B cell (primary cell): ENCODE measurements around the gene PAIP2B. TPM values are rescaled to one million over a fixed set of nuclear protein-coding genes. Genes with fewer than 3 reads are reported as not detected.

Source experiments
- ATAC-seq: fragments of 200-7000 bp; cut with Tn5 transposase; one replicate; pipeline ENCODE4 v1.10.0; 2021; ENCODE audit warnings: low read depth, mild to moderate bottlenecking, moderate number of reproducible peaks, moderate library complexity
- CTCF ChIA-PET: fragments of 350-600 bp; sonication (Branson Sonifier 250); formaldehyde crosslinking; loops from one replicate; lab custom pipeline; 2021; ENCODE audit warnings: antibody characterized with exemption, inconsistent platforms; lab: Charles Lee
- POLR2A ChIA-PET: fragments of 350-600 bp; sonication (Branson Sonifier 250); formaldehyde crosslinking; loops from one replicate; lab custom pipeline; 2021; ENCODE audit warnings: antibody characterized with exemption; lab: Charles Lee
- DNase-seq: peaks from one replicate; pipeline ENCODE4 v3.0.0; 2013
- H2AFZ ChIP-seq: 2 replicates; pipeline ENCODE4 v1.6.1; 2012; ENCODE audit warnings: mild to moderate bottlenecking, low read depth, low read length; ENCODE audit not compliant: insufficient read depth, poor library complexity, severe bottlenecking
- H3K27ac ChIP-seq, 2 donors: 1 replicate in 1 of 2; 2 replicates in 1 of 2; pipeline ENCODE4 v1.5.1; 2012 to 2013; ENCODE audit warnings: low read length in 2 of 2, mild to moderate bottlenecking in 2 of 2, moderate library complexity in 1 of 2
- H3K27me3 ChIP-seq, 4 experiments: fragments of 200-600 bp in 1 of 4; sonication (generic) in 1 of 4; replicated peaks in 1 of 4; 1 replicate in 2 of 4; 2 replicates in 2 of 4; pipeline versions ENCODE4 v1.6.1 to v1.7.0; 2013 to 2016; ENCODE audit warnings: low read length in 3 of 4, mild to moderate bottlenecking in 2 of 4, mixed read lengths in 1 of 4, moderate library complexity in 1 of 4; ENCODE audit not compliant: insufficient read depth in 4 of 4, control insufficient read depth in 3 of 4; ENCODE audit errors: control extremely low read depth in 1 of 4
- H3K36me3 ChIP-seq, 2 experiments: replicated peaks in 1 of 2; 1 replicate in 1 of 2; 2 replicates in 1 of 2; pipeline versions ENCODE4 v1.6.1 to v1.7.1; 2013; ENCODE audit warnings: low read length in 1 of 2; ENCODE audit not compliant: insufficient read depth in 2 of 2, control insufficient read depth in 1 of 2; ENCODE audit errors: control extremely low read depth in 1 of 2, extremely low read depth in 1 of 2
- H3K4me1 ChIP-seq, 2 donors: fragments of 200-600 bp in 1 of 2; sonication (generic) in 1 of 2; 1 replicate in 1 of 2; 2 replicates in 1 of 2; pipeline versions ENCODE4 v1.5.1 to v1.6.1; 2013 to 2017; ENCODE audit warnings: low read length in 2 of 2; ENCODE audit not compliant: control insufficient read depth in 2 of 2, insufficient read depth in 2 of 2
- H3K4me2 ChIP-seq: replicated peaks from 2 replicates; pipeline ENCODE3; 2012; ENCODE audit warnings: mild to moderate bottlenecking, low read depth, low read length; ENCODE audit not compliant: poor library complexity, severe bottlenecking
- H3K4me3 ChIP-seq, 5 experiments: fragments of 200-600 bp in 1 of 5; sonication (generic) in 1 of 5; 1 replicate in 3 of 5; 2 replicates in 2 of 5; pipeline versions ENCODE4 v1.5.1 to v1.7.0; 2011 to 2016; ENCODE audit warnings: low read length in 4 of 5, mild to moderate bottlenecking in 4 of 5, low read depth in 2 of 5, control low read depth in 1 of 5, moderate library complexity in 1 of 5; ENCODE audit not compliant: insufficient read depth in 1 of 5; ENCODE audit errors: control extremely low read depth in 1 of 5, extremely low read depth in 1 of 5
- H3K79me2 ChIP-seq: fragments of 200-600 bp; sonication (generic); one replicate; pipeline ENCODE4 v1.6.0; 2016; ENCODE audit warnings: low read length; ENCODE audit not compliant: control insufficient read depth, insufficient read depth
- H3K9ac ChIP-seq: fragments of 200-600 bp; sonication (generic); 2 replicates; pipeline ENCODE4 v1.6.1; 2017; ENCODE audit warnings: mild to moderate bottlenecking, low read length, moderate library complexity
- H3K9me3 ChIP-seq, 3 donors: one replicate each; pipeline versions ENCODE4 v1.6.1 to v1.7.1; 2013; ENCODE audit warnings: low read length in 2 of 3; ENCODE audit not compliant: control insufficient read depth in 2 of 3, insufficient read depth in 1 of 3; ENCODE audit errors: control extremely low read depth in 1 of 3
- H4K20me1 ChIP-seq: 2 replicates; pipeline ENCODE4 v1.6.0; 2012; ENCODE audit warnings: mild to moderate bottlenecking, low read length; ENCODE audit not compliant: insufficient read depth, control insufficient read depth, poor library complexity, severe bottlenecking
- H3K27ac Mint-ChIP-seq: one replicate; pipeline ENCODE4 v1.8.0; 2021; ENCODE audit warnings: mixed read lengths
- H3K27me3 Mint-ChIP-seq: one replicate; pipeline ENCODE4 v1.8.0; 2021; ENCODE audit warnings: mixed read lengths
- H3K4me1 Mint-ChIP-seq: one replicate; pipeline ENCODE4 v1.8.0; 2021; ENCODE audit warnings: mixed read lengths
- H3K4me3 Mint-ChIP-seq: one replicate; pipeline ENCODE4 v1.8.0; 2021; ENCODE audit warnings: mixed read lengths
- H3K9me3 Mint-ChIP-seq: one replicate; pipeline ENCODE4 v1.8.0; 2022; ENCODE audit warnings: mixed read lengths; ENCODE audit not compliant: insufficient read depth
- CTCF ChIP-seq: fragments of 200-600 bp; IDR thresholded peaks from one replicate; pipeline ENCODE4 v1.8.0; 2022; ENCODE audit warnings: antibody characterized with exemption, mild to moderate bottlenecking
- EZH2 ChIP-seq: IDR thresholded peaks from 2 replicates; pipeline ENCODE4 v1.6.1; 2012; ENCODE audit warnings: borderline replicate concordance, low read depth, mild to moderate bottlenecking, moderate library complexity, low read length; ENCODE audit not compliant: insufficient read depth, poor library complexity, severe bottlenecking
- WGBS: methylation state at CpG from one replicate; pipeline ENCODE4 v1.1.5; 2013; ENCODE audit warnings: missing lambda C conversion rate; ENCODE audit not compliant: insufficient coverage; 5-methylcytosine and 5-hydroxymethylcytosine counted together
- intact Hi-C: fragments of 100-400 bp; cut with micrococcal nuclease; formaldehyde crosslinking; loops from one replicate; pipeline ENCODE4 v1.10.0; 2022
- polyA plus RNA-seq: library from polyadenylated mRNA; depleted of rRNA; stranded (reverse); fragments of >200 nt; gene quantifications from 2 replicates; pipeline ENCODE4 v1.2.3, GENCODE V29; 2012
- total RNA-seq, 2 donors: library from RNA; stranded (reverse); fragments of 120-200 nt in 1 of 2; gene quantifications; 1 replicate in 1 of 2; 2 replicates in 1 of 2; pipeline versions ENCODE4 v1.2.3 to v1.2.4, GENCODE V29; 2013 to 2022

PAIP2B gene
- total and polyA plus RNA-seq, 2 donors (not counting 1 experiment from before 2014, with no cell fraction given): 4.7 to 10.2 TPM

GRCh38 chr2:71155846-71156245 lies 71.1 kb downstream of the PAIP2B start:
- POLR2A ChIA-PET: no interaction called here
- Histone ChIP-seq H3K4me1 (peaks cover 6 to 7% of the 10 kb centered on the region in 2 donors), H3K27ac (no peak overlapping the region), H3K9ac (no peak overlapping the region), H3K27me3 (peaks cover 0 to 5% (median 2%) of the 10 kb centered on the region in 4 experiments), H3K4me3 (no peak overlapping the region), H3K36me3 (peaks cover 3 to 4% of the 10 kb centered on the region in 2 experiments), H3K79me2 (no peaks in the 10 kb centered on the region), H3K4me2 (no peak overlapping the region), H4K20me1 (no peaks in the 10 kb centered on the region), H2AFZ (no peak overlapping the region), H3K9me3 (no peaks in the 10 kb centered on the region)
- H3K4me3 Mint-ChIP-seq: no peak overlapping the region
- H3K27me3 Mint-ChIP-seq: peaks cover 4% of the 10 kb centered on the region
- peaks cover 5% of the 10 kb centered on the region for H3K4me1 Mint-ChIP-seq
- WGBS: 88% methylated on average over 2 of the region's 4 CpGs
- intact Hi-C loops: loop anchor here (2.0 kb wide), 1 partner anchor 123 kb away; no protein-coding TSS in a partner anchor
- TF ChIP-seq EZH2: no peak
- no peak for TF ChIP-seq CTCF
- no peak for ATAC-seq
- H3K9me3 Mint-ChIP-seq: no peaks in the 10 kb centered on the region
- no peak overlapping the region for H3K27ac Mint-ChIP-seq
- CTCF ChIA-PET: interaction anchor here (0.7 to 3.2 kb wide), 4 partner anchors 35 to 355 kb away, joined by 3 to 14 read pairs (median 4); no protein-coding TSS in a partner anchor
- no peak for DNase-seq

- Mint-ChIP-seq H3K4me3 (no peak overlapping the region), H3K27ac (no peak overlapping the region), H3K27me3 (peaks cover 4% of the 10 kb centered on the region), H3K4me1 (peaks cover 5% of the 10 kb centered on the region), H3K9me3 (no peaks in the 10 kb centered on the region)
- no peak overlapping the region for H2AFZ ChIP-seq
- H3K79me2 ChIP-seq: no peaks in the 10 kb centered on the region
- WGBS: 73% methylated on average over 6 of the region's 6 CpGs
- ChIA-PET POLR2A (no interaction called here), CTCF (interaction anchor here (1.0 to 3.2 kb wide), 9 partner anchors 11 to 358 kb away, joined by 3 to 14 read pairs (median 6); partner anchors contain the start of genes MCEE and NAGK)
- no peaks in the 10 kb centered on the region for H3K9me3 ChIP-seq
- no peaks in the 10 kb centered on the region for H4K20me1 ChIP-seq
- no peak overlapping the region for H3K4me3 ChIP-seq
- H3K36me3 ChIP-seq: peaks cover 5 to 14% of the 10 kb centered on the region in 2 experiments
- H3K4me2 ChIP-seq: no peak overlapping the region
- no peak for TF ChIP-seq CTCF
- no peak for TF ChIP-seq EZH2
- ATAC-seq (peak; percentile 36), DNase-seq (peak; percentile 23)
- peaks cover 0 to 5% (median 2%) of the 10 kb centered on the region in 4 experiments for H3K27me3 ChIP-seq
- no peak overlapping the region for H3K27ac ChIP-seq
- peaks cover 6 to 7% of the 10 kb centered on the region in 2 donors for H3K4me1 ChIP-seq
- H3K9ac ChIP-seq: no peak overlapping the region
- intact Hi-C loops: loop anchor here (1.0 kb wide), 1 partner anchor 105 kb away; no protein-coding TSS in a partner anchor
Measured at GRCh38 chr2:71154798-71155197, 72.1 kb downstream of the PAIP2B start.
